ENCODE data around the gene LGI1. TPM values are rescaled to one million over a fixed set of nuclear protein-coding genes. Genes with fewer than 3 reads are reported as not detected.

The LGI1 gene
- total RNA-seq, 1 donor from 2014 or later, result 9.4 TPM

DNA sequence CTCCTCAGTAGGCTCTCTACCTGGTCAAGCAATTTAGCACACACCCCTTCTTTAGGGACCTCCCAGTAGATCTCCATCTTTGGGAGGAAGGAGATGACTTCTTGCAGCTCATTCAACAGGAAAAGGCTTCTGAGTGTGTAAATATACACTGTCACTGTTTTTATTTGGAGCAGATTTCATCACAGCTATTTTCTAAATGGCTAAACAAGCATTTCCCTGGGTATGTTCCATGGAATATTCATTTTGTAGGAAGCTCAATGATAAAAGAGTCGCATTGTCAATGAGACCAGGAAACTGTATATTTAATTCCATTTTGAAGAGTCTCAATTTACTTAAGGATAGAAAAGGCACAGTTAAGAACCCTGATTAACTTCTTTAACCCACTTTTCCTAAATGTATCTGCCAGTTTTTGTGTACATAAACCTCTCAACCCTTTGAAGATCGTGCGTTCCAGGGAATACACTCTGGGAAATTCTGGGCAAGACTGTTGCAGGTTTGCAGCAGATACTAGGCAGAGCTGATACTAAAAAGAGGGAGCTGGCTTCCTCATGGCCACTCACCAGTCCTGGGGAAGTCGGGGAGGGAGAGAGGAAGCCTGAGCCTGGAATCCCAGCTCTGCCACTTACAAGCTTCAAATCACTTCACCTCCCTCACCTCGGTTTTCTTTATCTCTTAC is 10.1 kb downstream of the LGI1 start:
- Histone ChIP-seq H3K4me3 (ENCODE audit: low read length in 3 of 3) (no peak overlapping the region), H3K27ac (ENCODE audit: low read depth, low read length) (no peak overlapping the region), H3K9ac (ENCODE audit: low read depth in 1 of 3, low read length in 3 of 3) (no peak overlapping the region), H3K9me3 (ENCODE audit: control insufficient read depth in 3 of 3, low read length in 3 of 3) (no peaks in the 10 kb centered on the region), H3K27me3 (ENCODE audit: control insufficient read depth in 3 of 3, insufficient read depth in 3 of 3, low read length in 3 of 3) (no peaks in the 10 kb centered on the region), H3K36me3 (ENCODE audit: control insufficient read depth in 3 of 3, insufficient read depth in 3 of 3, low read length in 3 of 3) (peaks cover 0 to 3% (median 0%) of the 10 kb centered on the region in 3 donors), H3K4me1 (ENCODE audit: control insufficient read depth in 3 of 3, insufficient read depth in 3 of 3, low read length in 3 of 3) (no peaks in the 10 kb centered on the region)

DNA sequence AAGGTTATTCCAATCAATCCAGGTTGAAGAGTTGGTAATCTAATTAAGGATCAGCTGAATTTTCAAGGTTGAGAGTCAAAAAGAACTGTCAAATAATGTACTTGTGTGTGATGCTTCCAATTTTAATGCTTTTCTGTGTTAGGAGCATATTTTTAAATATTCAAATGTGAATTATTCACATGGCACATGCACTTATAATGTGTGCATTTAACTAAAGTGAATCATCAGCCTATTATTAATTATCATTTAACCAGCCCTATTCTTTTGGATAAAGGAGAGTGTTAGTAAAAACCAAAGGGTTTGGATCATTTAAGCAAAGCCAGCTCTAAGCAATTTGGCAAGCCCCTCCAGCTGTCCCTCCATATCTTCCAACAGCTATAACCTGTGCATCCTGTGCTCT is 11.2 kb downstream of the LGI1 start:
- Histone ChIP-seq H3K27ac (ENCODE audit: low read depth, low read length) (no peak overlapping the region), H3K4me3 (ENCODE audit: low read length in 3 of 3) (no peak overlapping the region), H3K27me3 (ENCODE audit: control insufficient read depth in 3 of 3, insufficient read depth in 3 of 3, low read length in 3 of 3) (no peaks in the 10 kb centered on the region), H3K9me3 (ENCODE audit: control insufficient read depth in 3 of 3, low read length in 3 of 3) (no peaks in the 10 kb centered on the region), H3K36me3 (ENCODE audit: control insufficient read depth in 3 of 3, insufficient read depth in 3 of 3, low read length in 3 of 3) (no peaks in the 10 kb centered on the region), H3K9ac (ENCODE audit: low read depth in 1 of 3, low read length in 3 of 3) (no peak overlapping the region), H3K4me1 (ENCODE audit: control insufficient read depth in 3 of 3, insufficient read depth in 3 of 3, low read length in 3 of 3) (no peaks in the 10 kb centered on the region)

DNA sequence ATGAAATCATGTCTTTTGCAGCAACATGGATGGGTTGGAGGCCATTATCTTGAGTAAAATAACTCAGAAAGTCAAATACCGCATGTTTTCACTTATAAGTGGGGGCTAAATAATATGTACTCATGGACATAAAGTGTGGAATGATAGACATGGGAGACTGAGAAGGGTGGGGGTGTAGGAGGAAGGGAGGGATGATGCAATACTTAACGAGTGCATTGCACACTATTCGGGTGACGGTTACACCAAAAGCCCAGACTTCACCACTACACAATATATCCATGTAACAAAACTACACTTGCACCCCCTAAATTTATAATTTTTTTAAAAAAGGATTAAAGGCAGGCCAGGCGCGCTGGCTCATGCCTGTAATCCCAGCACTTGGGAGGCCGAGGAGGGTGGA is 13.6 kb downstream of the LGI1 start:
- Histone ChIP-seq H3K4me1 (ENCODE audit: control insufficient read depth in 3 of 3, insufficient read depth in 3 of 3, low read length in 3 of 3) (no peaks in the 10 kb centered on the region), H3K27ac (ENCODE audit: low read depth, low read length) (no peak overlapping the region), H3K4me3 (ENCODE audit: low read length in 3 of 3) (no peak overlapping the region), H3K9ac (ENCODE audit: low read depth in 1 of 3, low read length in 3 of 3) (no peak overlapping the region), H3K27me3 (ENCODE audit: control insufficient read depth in 3 of 3, insufficient read depth in 3 of 3, low read length in 3 of 3) (no peaks in the 10 kb centered on the region), H3K36me3 (ENCODE audit: control insufficient read depth in 3 of 3, insufficient read depth in 3 of 3, low read length in 3 of 3) (no peaks in the 10 kb centered on the region), H3K9me3 (ENCODE audit: control insufficient read depth in 3 of 3, low read length in 3 of 3) (no peaks in the 10 kb centered on the region)

DNA sequence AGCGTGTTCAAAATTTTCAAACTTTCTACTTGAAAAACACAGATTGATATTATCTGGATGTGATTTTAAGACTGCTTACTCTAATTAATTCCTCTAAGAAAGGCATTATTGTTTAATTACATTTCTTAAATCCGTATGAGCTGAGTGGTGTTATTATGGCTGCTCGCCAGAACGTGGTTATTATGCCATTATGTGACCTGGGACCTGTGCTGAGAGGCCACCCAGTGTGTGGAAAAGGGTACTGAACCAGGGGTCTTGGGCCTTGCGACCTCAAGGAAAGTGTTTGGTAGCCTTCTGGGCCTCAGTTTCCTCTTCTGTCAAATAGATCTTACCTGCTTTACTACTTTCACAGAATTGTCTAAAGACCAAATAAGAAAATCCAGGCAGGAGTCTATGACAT is 15.4 kb downstream of the LGI1 start:
- Histone ChIP-seq H3K9me3 (ENCODE audit: control insufficient read depth in 3 of 3, low read length in 3 of 3) (no peaks in the 10 kb centered on the region), H3K4me1 (ENCODE audit: control insufficient read depth in 3 of 3, insufficient read depth in 3 of 3, low read length in 3 of 3) (no peaks in the 10 kb centered on the region), H3K36me3 (ENCODE audit: control insufficient read depth in 3 of 3, insufficient read depth in 3 of 3, low read length in 3 of 3) (no peaks in the 10 kb centered on the region), H3K4me3 (ENCODE audit: low read length in 3 of 3) (no peak overlapping the region), H3K27me3 (ENCODE audit: control insufficient read depth in 3 of 3, insufficient read depth in 3 of 3, low read length in 3 of 3) (no peaks in the 10 kb centered on the region), H3K9ac (ENCODE audit: low read depth in 1 of 3, low read length in 3 of 3) (no peak overlapping the region), H3K27ac (ENCODE audit: low read depth, low read length) (no peak overlapping the region)

DNA sequence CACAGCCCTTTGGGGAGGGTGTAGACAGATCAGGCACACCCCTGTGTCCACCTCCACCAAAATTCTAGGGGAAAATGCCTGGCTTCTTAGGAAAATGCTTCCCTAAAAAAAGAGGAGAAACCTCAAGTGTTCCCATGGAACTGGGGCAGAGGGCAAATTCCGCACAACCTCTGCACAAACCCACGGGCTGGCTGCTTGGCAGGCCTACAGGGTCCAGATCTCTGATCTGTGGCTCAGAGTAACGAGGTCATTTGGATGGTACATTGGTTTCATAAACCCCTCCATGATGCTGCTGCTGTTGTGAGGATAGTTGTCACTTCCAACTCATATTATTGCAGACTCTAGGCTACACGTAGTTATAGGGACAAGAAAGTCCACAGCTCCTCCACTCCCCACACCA is 16.0 kb downstream of the LGI1 start:
- no peaks in the 10 kb centered on the region for H3K9me3 ChIP-seq (ENCODE audit: control insufficient read depth in 3 of 3, low read length in 3 of 3)
- no peak overlapping the region for H3K9ac ChIP-seq (ENCODE audit: low read depth in 1 of 3, low read length in 3 of 3)
- H3K27me3 ChIP-seq (ENCODE audit: control insufficient read depth in 3 of 3, insufficient read depth in 3 of 3, low read length in 3 of 3), result no peaks in the 10 kb centered on the region
- H3K36me3 ChIP-seq (ENCODE audit: control insufficient read depth in 3 of 3, insufficient read depth in 3 of 3, low read length in 3 of 3), result no peaks in the 10 kb centered on the region
- no peaks in the 10 kb centered on the region for H3K4me1 ChIP-seq (ENCODE audit: control insufficient read depth in 3 of 3, insufficient read depth in 3 of 3, low read length in 3 of 3)
- no peak overlapping the region for H3K27ac ChIP-seq (ENCODE audit: low read depth, low read length)
- H3K4me3 ChIP-seq (ENCODE audit: low read length in 3 of 3), result no peak overlapping the region

DNA sequence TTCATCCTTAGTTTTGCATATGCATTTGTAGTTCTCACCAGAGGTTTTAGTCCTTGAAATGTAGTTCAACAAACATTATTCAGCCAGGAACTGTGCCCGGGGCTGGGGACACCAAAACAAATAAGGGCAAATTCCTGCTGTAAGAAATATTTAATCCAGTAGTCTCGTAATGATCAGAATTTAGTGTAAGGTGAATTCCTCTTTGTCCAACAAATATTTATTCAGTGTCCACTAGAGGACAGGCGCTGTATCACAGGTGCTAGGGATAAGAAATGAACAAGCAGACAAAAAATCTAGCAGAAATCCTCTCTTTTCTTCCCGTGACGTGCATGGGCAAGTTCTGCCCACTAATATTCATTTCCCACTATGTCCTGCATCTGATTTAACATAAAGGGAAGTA is 17.6 kb downstream of the LGI1 start:
- no peak overlapping the region for H3K4me3 ChIP-seq (ENCODE audit: low read length in 3 of 3)
- no peaks in the 10 kb centered on the region for H3K36me3 ChIP-seq (ENCODE audit: control insufficient read depth in 3 of 3, insufficient read depth in 3 of 3, low read length in 3 of 3)
- H3K27ac ChIP-seq (ENCODE audit: low read depth, low read length), result no peak overlapping the region
- no peaks in the 10 kb centered on the region for H3K9me3 ChIP-seq (ENCODE audit: control insufficient read depth in 3 of 3, low read length in 3 of 3)
- no peaks in the 10 kb centered on the region for H3K27me3 ChIP-seq (ENCODE audit: control insufficient read depth in 3 of 3, insufficient read depth in 3 of 3, low read length in 3 of 3)
- no peaks in the 10 kb centered on the region for H3K4me1 ChIP-seq (ENCODE audit: control insufficient read depth in 3 of 3, insufficient read depth in 3 of 3, low read length in 3 of 3)
- no peak overlapping the region for H3K9ac ChIP-seq (ENCODE audit: low read depth in 1 of 3, low read length in 3 of 3)

DNA sequence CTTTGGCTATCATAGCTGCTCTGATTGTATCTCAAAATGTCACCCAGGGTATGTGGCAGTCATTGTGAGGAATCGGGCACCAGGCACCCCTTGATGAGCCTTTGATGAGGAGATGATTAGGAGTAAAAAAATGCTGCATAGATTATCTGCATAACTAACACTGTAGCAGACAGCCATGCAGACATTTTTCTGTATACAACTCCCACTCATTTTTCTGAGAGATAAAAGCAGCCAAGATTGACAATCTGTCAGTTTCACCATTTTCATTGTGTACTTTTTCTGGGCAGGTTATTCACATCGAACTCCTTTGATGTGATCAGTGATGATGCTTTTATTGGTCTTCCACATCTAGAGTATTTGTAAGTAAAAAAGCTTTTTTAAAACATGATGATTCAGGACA is 19.4 kb downstream of the LGI1 start:
- no peaks in the 10 kb centered on the region for H3K4me1 ChIP-seq (ENCODE audit: control insufficient read depth in 3 of 3, insufficient read depth in 3 of 3, low read length in 3 of 3)
- H3K27ac ChIP-seq (ENCODE audit: low read depth, low read length), result no peak overlapping the region
- H3K36me3 ChIP-seq (ENCODE audit: control insufficient read depth in 3 of 3, insufficient read depth in 3 of 3, low read length in 3 of 3), result no peaks in the 10 kb centered on the region
- no peaks in the 10 kb centered on the region for H3K27me3 ChIP-seq (ENCODE audit: control insufficient read depth in 3 of 3, insufficient read depth in 3 of 3, low read length in 3 of 3)
- H3K9ac ChIP-seq (ENCODE audit: low read depth in 1 of 3, low read length in 3 of 3), result no peak overlapping the region
- no peaks in the 10 kb centered on the region for H3K9me3 ChIP-seq (ENCODE audit: control insufficient read depth in 3 of 3, low read length in 3 of 3)
- no peak overlapping the region for H3K4me3 ChIP-seq (ENCODE audit: low read length in 3 of 3)

DNA sequence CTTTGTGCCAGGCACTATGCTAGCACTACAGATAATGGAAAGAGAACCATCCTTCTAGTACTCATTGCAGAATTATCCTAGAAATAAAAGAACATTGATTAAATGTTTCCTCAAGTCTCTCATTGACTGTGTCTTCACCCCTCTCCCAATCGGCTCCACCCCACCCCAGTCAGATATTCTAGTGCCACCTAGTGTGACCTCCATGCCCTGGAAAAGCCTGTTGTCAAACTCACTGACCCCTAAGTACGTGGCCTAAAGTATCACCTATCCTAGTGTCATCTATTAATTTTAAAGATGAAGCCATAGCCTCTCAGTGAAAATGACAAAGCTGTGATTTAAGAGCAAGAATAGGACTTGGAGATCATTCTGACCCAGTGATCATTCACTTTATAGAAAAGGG is 26.3 kb downstream of the LGI1 start:
- Histone ChIP-seq H3K9me3 (ENCODE audit: control insufficient read depth in 3 of 3, low read length in 3 of 3) (no peaks in the 10 kb centered on the region), H3K27me3 (ENCODE audit: control insufficient read depth in 3 of 3, insufficient read depth in 3 of 3, low read length in 3 of 3) (no peaks in the 10 kb centered on the region), H3K36me3 (ENCODE audit: control insufficient read depth in 3 of 3, insufficient read depth in 3 of 3, low read length in 3 of 3) (no peaks in the 10 kb centered on the region), H3K4me3 (ENCODE audit: low read length in 3 of 3) (no peak overlapping the region), H3K9ac (ENCODE audit: low read depth in 1 of 3, low read length in 3 of 3) (no peak overlapping the region), H3K4me1 (ENCODE audit: control insufficient read depth in 3 of 3, insufficient read depth in 3 of 3, low read length in 3 of 3) (no peaks in the 10 kb centered on the region), H3K27ac (ENCODE audit: low read depth, low read length) (no peak overlapping the region)

DNA sequence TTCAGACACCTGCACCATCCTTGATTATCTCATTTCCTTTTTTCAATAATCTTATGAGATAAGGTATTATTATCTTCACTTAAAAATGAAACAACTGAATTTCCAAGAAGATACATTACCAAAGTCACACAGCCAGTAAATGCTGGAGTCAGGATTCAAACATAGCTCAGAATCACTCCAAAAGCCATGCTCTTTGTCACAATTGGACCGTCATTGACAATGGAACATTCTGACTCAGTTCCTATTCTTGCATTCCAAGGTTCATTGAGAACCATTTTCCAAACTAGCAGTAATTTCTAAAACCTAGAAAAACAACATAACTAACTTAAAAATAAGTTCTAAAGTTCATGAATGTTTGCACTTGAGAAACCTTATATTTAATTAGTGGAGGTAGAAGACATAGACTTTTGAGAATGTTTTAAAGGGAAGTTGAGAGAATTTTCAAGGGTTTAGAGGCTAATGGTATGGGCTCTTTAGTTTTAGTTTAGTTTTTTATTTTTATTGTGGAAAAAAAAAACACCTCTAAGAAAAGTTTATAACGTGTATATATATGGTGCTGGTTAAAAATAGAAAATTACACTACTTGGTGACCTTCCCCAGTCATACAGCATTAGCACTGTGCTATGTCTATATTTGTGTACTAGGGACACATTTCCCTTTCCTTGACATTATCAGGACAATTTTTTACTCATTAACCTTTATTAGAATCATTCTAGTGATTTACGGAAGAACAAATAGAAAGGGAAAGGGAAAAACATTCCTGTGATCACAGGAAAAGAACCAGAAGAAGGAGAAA is 30.9 kb downstream of the LGI1 start:
- Histone ChIP-seq H3K4me3 (ENCODE audit: low read length in 3 of 3) (no peak overlapping the region), H3K9me3 (ENCODE audit: control insufficient read depth in 3 of 3, low read length in 3 of 3) (no peaks in the 10 kb centered on the region), H3K9ac (ENCODE audit: low read depth in 1 of 3, low read length in 3 of 3) (no peak overlapping the region), H3K27ac (ENCODE audit: low read depth, low read length) (no peak overlapping the region), H3K27me3 (ENCODE audit: control insufficient read depth in 3 of 3, insufficient read depth in 3 of 3, low read length in 3 of 3) (no peaks in the 10 kb centered on the region), H3K36me3 (ENCODE audit: control insufficient read depth in 3 of 3, insufficient read depth in 3 of 3, low read length in 3 of 3) (no peaks in the 10 kb centered on the region), H3K4me1 (ENCODE audit: control insufficient read depth in 3 of 3, insufficient read depth in 3 of 3, low read length in 3 of 3) (no peaks in the 10 kb centered on the region)

DNA sequence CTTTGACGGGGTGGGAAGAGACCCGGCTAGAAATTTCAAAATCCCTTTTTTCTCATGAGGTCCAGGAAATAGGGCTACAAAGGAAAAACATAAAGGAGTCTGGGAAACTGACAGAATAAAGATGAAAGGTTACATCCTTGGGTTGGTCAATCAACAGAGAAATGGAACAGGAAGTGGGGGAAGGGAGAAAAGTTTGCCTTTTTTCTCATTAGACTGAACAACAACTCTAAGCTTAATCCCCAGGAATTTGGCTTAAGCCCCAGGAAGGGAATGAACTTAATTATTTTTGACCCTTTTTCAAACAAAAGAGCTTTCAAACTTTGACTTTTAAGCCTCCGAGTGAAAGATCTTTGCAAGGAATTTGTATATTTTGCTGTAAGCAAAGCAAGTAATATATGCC is 32.7 kb downstream of the LGI1 start:
- H3K4me3 ChIP-seq (ENCODE audit: low read length in 3 of 3), result no peak overlapping the region
- H3K27me3 ChIP-seq (ENCODE audit: control insufficient read depth in 3 of 3, insufficient read depth in 3 of 3, low read length in 3 of 3), result no peaks in the 10 kb centered on the region
- no peaks in the 10 kb centered on the region for H3K4me1 ChIP-seq (ENCODE audit: control insufficient read depth in 3 of 3, insufficient read depth in 3 of 3, low read length in 3 of 3)

More for the DNA sequence above, 32.7 kb downstream of the LGI1 start:
- no peak overlapping the region for H3K27ac ChIP-seq (ENCODE audit: low read depth, low read length)
- H3K9ac ChIP-seq (ENCODE audit: low read depth in 1 of 3, low read length in 3 of 3), result no peak overlapping the region
- no peaks in the 10 kb centered on the region for H3K9me3 ChIP-seq (ENCODE audit: control insufficient read depth in 3 of 3, low read length in 3 of 3)
- H3K36me3 ChIP-seq (ENCODE audit: control insufficient read depth in 3 of 3, insufficient read depth in 3 of 3, low read length in 3 of 3), result no peaks in the 10 kb centered on the region

Measured in skeletal muscle tissue (tissue), 4 donors.